NCI-H1694 treated with DMSO at 0.1 percent for 48 hours (cell line): Measurements from ENCODE around the gene SERF1A.
"Not testable (repeated sequence)": the region's sequence is repeated elsewhere in the genome, so short reads cannot be mapped to it uniquely, and the experiment has no call there.

Source experiments
- DNase-seq: peaks from one replicate; lab custom pipeline; 2025; lab: John Stamatoyannopoulos, UW

SERF1A gene

GRCh38 chr5:70900533-70901271 lies at the start of gene SERF1A:
Gene SERF1A, plus strand, starts transcription at chr5:70900669. Its CDS starts 201 bp downstream, at chr5:70900870.
- DNase-seq = not testable (repeated sequence)

GRCh38 chr5:70866778-70867177 lies 33.7 kb upstream of the SERF1A start:
- DNase-seq = not testable (repeated sequence)

- not testable (repeated sequence) for DNase-seq
Measured at GRCh38 chr5:70870626-70871025, 29.8 kb upstream of the SERF1A start.

GRCh38 chr5:70896076-70896475 lies 4.4 kb upstream of the SERF1A start:
- DNase-seq = not testable (repeated sequence)

GRCh38 chr5:70901272-70901571 lies 753 bp downstream of the SERF1A start:
- not testable (repeated sequence) for DNase-seq

GRCh38 chr5:70906624-70907023 lies 6.2 kb downstream of the SERF1A start:
- DNase-seq = not testable (repeated sequence)

GRCh38 chr5:70916829-70917228 lies 16.4 kb downstream of the SERF1A start:
- not testable (repeated sequence) for DNase-seq

- DNase-seq = not testable (repeated sequence)
Measured at GRCh38 chr5:70925211-70925562, 24.7 kb downstream of the SERF1A start.

GRCh38 chr5:70931709-70932368 lies 31.4 kb downstream of the SERF1A start:
- not testable (repeated sequence) for DNase-seq

GRCh38 chr5:70932560-70932959 lies 32.1 kb downstream of the SERF1A start:
- not testable (repeated sequence) for DNase-seq

- DNase-seq = not testable (repeated sequence)
Measured at GRCh38 chr5:70953068-70953467, 52.6 kb downstream of the SERF1A start.
